ENCODE data around the gene TMSB15C.
"Not testable (repeated sequence)": the region's sequence is repeated elsewhere in the genome, so short reads cannot be mapped to it uniquely, and the experiment has no call there.

The TMSB15C gene

DNA sequence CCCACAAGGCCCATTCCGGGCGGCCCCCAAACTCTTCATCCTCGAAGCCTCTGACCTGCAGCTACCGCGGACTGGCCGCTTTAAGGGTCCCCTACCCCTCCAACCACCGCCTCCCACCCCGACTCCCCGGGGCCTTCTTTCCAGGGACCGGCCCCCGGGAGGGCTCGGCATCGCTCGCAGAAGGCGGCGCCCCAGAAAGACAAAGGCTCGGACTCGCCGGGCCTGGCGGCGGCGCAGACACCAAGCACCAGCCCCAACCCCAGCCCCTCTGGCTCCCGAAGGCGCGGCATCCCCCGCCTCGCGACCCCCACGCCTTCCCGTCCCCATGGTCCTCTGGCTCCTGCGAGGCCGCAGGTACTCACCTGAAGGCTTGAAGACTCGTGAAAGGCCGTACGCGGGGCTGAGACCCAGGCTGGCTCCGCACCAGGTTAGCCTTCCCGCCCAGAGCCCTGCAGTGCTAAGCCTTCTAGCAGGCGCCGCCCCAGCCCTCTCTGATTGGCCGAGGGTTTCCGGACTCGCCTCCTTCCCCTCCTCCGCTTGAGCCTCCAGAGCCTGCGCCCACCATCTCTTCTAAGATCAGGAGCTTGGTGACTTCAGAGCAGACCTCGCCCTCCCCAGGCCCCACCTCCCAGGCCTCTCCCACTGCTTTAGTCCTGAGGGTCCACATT is at the start of gene TMSB15C:
Gene TMSB15C (minus strand): TSS at position 459 of the 668 bp plus-strand sequence.
- not testable (repeated sequence) for DNase-seq

DNA sequence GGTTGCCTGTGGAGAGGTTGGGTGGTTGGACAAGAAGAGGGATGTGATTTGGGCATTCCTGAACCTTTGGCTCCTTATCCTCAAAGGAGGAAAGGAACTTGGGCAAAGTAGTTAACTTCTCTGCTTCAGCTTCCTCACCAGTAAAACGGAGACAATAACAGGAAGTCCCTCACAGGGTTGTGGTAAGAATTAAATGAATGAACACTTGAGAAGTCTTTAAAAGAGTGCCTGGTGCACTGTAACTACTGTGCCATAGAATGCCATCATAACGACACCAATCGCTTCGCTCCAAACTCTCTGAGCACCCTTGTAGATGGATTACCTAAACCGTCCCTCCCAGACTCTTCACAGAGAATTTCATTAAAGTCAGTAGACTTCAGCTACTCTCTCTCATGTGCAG is 46.8 kb upstream of the TMSB15C start:
- no peak for DNase-seq

DNA sequence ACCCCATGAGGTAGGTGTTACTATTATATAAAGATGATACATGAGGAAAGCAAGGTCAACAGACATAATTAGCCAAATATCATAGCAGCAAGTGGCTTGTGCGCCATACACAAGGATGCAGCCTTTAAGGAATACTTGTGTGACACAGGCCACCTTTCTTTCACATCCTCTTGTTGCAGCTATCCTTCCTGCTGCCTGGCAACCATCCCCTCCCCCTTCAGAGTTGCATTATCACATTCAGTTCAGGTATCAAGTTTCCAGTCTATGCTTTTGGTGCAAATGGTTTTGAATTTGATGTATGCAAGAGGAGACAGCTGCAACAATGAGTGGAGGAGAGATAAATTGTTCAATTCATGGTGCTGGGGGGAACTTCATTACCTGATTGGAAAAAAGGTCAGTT is 42.7 kb upstream of the TMSB15C start:
- no peak for DNase-seq

DNA sequence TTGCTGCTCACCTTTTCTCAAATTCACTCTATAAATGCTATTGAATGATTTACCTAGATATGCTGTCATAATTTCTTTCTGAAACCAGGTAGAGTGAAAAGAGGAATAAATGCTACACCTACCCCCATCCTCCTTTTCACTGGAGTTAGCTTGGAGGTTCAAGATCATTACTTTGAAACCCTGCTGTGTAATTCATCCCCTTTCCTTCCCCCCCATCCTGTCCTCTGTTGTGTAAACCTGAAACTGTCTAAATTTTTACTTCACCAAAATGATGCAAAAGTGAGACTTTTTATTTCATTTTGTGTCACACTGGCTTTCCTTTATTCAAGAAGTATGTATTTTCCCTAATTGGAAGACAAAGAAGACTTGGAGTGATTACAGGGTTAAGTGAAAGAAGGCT is 41.7 kb upstream of the TMSB15C start:
- no peak for DNase-seq

DNA sequence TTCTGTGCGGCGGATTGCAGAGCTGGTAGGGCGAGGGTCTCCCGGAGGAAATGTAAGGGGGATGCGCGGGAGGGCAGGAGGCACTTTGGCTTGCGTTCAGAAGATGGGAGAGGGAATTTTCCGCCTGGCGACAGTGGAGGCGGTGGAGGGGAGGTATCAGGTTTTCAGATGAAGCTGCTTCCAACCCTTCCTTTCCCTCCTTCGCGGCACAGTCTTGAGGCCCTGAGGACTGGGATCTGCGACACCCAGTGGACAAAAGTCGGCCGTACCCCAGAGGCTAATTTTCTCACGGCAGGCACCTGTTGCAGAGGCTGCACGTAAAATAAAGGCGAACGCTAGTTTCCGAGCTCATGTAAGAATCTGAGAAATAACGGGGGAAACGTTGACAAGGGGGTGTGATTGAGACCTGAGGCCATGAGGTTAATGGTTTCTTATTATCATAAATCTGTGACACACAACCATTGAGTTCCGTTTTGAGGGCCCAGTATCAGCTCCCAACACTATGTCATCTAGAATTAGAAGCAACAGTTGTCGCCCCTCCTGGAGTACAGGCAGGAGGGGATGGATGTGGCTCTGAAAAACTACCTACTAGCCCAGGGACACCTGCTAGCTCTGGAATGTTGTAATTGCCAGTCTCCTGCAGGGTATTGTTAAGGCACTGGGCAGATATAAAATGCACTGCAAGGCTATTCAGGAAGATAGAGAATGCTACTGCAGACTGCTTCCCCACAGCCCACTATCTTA is 37.4 kb upstream of the TMSB15C start:
- DNase-seq = peak; percentile 42

DNA sequence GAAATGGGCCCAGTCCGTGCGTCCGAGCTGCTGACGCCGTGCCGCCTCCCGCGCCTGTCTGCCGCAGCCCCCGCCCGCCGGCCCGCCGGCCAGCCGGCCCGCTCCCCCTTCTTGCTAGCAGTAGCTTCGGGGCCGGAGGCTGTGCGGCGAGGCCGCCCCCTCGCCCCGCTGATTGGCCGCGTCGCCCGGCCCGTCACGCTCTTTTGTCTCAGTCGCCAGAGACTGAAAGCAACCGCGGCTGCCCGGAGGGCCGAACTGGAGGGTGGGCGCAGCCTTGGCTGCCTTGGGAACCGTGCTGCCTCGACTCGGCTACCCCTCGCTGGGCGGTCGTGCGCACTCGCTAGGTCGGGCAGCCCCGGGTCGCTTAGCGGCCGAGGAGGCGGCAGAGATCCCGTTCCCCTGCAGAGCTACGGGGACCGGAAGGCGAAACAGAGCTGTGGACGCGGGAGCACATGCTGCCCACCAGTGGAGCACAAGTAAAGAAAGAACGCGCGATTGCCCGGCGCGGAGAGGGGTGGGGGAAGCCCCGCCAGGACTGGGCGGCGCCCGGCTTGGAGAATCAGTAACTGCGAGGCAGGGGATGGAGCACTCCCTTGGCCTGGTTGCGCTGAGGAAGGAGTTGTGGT is 36.4 kb upstream of the TMSB15C start, which contains the start of gene ZCCHC18:
Gene ZCCHC18 (plus strand): TSS at position 198 of the 626 bp plus-strand sequence. CDS start 1,589 bp downstream, outside the sequence.
- DNase-seq = peak; percentile 8

DNA sequence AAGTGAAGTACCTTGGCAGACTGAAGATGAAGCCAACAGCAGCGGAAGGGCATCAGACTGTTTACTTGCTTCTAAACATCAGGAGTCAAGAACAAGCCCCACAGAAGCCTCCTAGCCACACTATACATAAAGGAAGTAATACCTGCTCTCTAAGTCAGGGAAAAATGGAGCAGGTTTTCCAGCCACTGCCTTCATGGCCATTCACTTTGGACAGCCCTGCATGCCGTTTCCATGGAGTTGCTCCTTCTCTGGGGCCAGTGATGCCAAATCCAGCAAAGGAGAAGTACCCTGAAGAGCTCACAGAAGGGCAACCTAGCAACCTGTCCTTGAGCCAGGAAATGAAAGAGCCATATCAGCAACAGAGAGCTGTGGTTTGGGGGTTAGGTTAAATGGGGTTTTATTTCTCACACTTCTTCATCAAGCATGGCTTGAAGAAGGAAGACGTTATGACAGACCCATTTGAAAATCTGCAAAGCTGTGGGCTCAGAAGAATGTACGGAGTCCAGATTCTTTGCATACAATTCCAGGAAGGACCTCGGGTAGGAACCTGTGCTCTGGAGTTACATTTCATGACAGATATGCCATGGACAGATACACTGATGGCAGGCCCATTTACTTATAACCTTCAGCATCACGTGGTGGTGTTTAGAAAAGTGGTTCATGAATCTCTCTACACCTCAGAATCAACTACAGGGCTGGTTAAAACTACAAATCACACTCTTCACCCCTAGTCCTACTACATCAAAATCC is 34.6 kb upstream of the TMSB15C start:
- not testable (repeated sequence) for DNase-seq

DNA sequence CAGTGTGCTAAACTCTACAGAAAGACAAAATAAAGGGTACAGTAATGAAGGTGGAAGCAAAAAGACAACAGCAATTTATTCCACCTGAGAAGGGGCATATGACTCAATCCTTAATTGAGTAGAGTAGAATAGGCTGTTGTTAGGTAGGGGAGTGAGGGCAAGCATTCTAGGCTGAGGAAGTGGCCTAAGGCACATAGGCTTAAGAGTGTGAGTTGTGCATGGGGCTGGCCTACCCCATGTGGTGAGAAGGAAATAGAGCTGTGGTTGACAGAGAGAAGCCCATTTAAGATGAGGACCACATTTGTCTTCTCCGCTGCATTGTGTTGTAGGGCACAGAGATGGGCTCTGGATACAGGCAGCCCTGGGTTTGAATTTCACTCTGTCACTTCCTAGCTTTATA is 32.9 kb upstream of the TMSB15C start:
- DNase-seq = no peak

DNA sequence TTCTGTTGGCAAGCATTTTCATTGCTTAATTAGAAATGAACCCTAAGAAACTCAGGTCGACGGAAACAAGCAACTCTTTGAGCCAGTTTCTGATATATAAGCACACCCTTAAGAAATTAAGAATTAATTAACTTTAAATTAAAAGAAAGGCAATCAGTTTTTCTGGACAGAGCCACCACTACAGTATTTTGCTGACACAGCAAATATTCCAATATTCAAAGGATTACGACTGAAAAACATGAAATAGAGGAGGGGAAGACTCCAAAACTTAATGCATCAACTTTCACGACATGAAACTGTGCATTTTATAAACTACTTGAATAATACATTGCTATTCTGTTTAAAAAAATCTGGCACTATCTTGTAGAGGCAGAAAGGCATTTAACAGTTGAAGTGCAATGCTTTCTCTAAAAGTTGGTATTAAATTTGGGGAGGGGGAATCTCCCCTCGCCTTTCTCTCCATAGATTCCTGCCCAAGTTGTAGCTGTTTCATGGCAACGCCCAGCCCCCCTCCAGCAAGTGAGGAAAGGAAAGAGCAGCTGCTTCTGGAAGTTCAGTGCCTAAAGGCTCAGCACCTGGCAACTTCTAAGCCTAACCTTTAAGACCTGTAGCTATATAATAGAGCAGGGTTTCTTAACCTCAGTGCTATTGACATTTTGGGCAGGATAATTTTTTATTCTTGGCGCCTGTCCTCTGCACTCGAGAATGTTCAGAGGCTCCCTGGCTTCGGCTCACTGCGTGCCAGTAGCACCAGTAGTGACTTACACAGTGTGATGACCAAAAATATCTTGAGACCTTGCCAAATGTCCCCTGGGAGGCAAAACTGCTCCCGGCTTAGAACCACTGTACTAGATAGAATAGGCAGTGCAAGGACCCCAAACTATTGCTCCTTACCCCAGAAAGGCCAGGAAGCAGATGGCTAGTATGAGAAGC is 29.6 kb upstream of the TMSB15C start:
- no peak for DNase-seq

DNA sequence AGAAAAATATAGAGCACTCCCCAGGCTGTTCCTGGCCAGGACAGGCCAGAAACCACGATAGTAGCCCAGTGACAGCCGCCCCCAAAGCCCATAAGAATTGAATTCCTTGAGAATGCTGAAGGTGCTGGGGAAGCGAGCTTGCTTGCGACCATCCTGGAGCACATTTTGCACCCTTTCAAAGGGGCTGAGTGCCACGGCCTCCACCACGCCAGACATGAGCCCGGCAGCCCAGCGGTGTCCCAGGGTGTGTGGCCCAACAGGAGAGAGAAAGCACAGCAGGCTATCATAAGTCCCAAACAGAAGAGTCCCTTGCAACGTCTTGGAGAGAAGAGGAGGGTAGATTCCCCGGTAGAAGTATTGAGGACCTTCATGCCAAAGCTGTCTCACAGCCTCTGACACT is 28.6 kb upstream of the TMSB15C start:
- no peak for DNase-seq

DNA sequence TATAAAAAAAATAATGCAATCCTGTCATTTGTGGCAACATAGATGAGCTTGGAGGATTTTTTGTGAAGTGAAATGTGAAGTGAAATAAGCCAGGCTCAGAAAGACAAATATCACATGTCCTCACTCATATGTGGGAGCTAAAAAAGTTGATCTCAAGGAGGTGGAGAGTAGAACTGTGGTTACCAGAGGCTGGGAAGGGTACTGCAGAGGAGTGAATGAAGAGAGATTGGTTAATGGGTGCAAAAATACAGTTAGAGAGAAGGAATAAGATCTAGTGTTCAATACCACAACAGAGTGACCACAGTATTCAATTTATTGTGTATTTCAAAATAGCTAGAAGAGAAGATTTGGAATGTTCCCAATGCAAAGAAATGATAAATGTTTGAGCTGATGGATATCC is 22.9 kb upstream of the TMSB15C start:
- DNase-seq = no peak

DNA sequence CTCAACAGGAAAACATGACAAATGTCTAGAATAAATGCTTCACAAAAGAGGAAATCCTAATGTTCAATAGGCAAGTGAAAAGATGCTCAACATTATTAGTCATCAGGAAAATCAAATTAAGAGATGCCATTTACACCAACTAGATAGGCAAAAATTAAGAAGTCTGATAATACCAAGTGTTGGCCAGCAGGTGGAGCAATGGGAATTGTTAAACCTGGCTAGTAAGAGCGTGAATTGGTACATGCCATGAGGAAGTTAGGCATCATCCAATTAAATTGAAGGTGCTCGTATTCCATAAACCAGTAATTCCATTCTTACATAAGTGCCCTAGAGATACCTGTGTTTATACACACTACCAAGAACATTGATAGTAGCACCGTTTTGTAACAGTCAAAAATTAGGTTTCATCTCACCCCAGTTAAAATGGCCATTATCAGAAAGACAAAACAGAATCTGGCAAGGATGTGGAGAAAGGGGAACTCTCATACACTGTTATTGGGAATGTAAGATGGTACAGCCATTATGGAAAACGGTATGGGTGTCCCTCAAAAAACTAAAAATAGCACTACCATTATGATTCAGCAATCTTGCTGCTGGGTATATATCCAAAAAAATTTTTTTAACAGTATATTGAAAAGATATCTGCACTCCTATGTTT is 22.2 kb upstream of the TMSB15C start:
- peak; percentile 18 for DNase-seq

DNA sequence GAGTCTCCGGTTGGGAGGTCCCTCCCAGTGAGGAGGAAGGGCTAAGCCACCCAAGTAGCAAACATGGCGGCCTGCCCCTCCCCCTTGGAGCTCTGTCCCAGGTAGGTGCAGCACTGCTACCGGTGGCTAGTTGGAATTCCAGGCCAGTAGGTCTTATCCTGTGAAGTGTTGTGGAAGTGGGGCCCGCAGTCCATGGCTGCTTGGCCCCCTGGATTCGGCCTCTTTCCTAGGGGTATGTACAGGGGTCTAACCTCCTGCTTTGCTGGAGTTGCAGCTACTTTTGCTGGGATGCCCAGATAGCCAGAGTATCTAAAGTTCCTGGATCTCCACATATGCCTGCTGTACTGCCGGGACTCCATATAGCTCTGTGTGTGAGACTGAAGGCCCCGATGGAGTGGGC is 9.9 kb upstream of the TMSB15C start:
- DNase-seq = no peak

DNA sequence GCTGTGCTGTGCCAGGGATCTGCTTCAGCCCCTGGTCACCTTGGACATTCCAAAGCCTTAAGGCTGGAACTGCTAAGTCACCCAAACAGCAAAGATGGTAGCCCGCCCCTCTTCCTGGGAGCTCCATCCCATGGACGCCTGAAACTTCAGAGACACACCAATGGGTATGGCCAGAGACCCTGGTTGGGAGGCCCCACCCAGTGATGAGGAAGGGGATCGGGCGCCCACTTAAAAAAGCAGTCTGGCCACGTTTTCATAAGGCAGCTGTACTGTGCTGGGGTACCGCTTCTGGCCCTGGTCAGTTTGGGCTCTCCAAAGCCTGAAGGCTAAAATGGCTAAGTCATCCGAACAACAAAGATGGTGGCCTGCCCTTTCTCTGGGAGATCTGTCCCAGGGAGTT is 9.4 kb upstream of the TMSB15C start:
- DNase-seq = no peak

DNA sequence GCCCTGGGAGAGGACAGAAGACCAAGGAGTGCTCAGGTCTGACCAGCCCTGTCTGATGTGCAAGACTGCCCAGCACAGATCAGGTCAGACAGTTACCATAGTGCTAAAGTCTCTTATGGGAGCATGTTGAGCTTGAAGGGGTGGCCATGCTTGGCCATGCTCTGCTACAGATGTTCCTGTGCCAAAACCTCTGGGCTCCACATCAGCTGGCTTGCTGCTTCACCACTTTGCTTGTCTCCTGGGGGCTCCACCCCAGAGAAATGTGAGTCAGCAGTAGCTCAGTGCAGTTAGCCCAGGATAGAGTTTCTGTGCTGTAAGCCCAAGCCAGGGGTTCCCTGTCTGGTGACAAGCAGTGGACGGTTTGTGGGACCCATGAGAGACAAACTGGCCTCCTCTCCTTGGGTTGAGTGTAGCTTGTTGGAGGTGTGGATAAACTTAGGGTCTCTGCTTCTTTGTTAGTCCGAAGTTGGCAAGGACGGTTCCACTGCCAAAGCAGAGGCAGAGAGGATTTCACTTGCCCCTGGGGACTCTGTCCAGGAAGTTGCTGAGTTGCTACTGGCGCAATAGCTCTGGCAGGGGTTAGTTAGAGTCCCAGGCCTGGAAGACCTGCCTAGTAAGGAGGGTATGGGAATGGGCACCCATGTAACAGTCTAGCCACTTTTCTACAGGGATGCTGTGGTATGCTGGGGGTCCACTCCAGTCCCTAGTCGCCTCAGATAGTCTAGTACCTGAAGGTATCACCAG is 8.7 kb upstream of the TMSB15C start:
- DNase-seq = no peak

DNA sequence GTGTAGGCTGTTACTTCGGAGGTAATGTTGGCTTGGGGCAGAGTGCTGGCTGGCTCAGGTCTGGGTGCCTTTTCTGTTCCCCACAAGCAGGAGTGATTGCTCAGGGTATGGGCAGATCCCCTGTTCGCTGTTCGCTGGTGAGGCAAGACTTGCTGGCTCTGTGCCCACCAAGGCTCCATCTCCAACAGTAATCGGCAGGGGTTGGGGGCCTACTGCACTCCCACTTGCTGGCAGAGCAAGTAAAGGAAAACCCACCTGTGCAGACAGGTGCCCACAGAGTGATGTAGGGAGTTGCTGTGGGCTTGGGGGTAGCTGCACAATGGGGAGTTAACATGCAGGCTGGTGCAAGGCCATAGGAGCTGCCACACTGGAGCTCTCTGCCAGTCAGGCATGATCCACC is 8.0 kb upstream of the TMSB15C start:
- DNase-seq = no peak

DNA sequence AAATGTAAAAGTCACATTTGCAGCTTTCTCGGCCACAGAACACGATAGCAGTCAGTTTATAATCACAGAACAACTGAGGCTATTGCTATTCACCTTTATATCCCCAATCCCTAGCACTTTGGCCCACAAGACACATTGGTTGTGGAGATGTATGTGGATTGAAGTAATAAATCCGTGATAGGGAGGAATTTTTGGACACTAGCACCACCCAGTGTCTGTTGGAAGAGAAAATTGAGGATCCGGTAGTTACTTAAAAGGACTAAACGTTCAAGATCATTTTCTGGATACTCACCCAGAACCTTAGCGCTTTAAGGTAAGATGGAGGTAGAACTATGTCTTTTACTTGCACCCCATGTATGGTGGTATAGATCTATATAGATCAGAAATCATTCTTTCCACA is 1.8 kb upstream of the TMSB15C start:
- not testable (repeated sequence) for DNase-seq

DNA sequence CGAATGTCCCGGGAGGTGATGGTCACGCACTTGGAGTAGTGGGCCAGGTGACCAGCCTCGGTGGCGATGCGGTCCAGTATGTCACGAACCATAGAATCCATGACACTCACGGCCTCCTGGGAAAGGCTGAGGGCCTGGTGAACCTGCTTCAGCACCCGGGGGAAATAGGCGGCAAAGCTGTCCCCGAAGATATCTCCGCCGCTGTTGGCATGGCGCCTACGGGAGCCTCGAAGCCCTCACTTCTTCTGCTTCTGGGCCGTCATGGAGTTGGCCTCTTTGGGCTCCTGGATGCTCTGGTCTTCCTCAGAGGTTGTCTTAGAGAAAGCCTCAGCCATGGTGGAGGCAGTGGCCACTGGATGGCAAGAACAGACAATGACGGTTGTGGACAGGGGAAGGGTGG is 13.4 kb downstream of the TMSB15C start:
- not testable (repeated sequence) for DNase-seq

DNA sequence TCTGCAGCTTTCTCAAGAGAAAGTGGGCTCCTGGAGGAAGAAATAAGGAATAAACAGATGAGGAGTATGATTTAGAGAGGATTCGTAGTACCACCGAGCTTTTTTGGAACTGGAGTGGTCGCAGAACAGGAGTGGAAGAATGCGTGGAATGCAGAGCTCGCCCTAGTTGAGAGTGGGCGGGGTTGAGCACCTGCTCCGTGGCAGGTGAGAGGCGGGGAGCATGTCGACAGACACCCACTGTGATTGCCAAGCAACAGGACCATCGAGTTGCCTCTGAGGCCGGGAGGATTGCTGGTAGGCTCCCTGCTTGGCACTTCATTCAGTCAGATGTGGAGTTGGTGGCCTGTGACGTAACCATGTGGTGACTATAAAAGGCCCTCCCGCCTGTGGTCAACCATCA is 21.1 kb downstream of the TMSB15C start:
- DNase-seq = not testable (repeated sequence)

DNA sequence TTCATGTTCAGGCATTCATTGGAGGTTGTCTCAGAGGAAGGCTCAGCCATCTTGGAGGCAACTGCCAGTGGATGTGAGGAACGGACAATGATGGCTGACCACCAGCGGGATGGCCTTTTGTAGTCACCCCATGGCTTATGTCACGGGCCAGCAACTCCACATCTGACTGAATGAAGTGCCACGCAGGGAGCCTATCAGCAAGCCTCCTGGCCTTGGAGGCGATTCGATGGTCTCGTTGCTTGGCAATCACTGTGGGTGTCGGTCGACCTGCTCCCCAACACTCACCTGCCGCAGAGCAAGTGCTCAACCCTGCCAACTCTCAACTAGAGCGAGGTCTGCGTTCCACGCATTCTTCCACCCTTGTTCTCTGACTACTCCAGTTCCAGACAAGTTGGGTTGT is 28.9 kb downstream of the TMSB15C start:
- no peak for DNase-seq

DNA sequence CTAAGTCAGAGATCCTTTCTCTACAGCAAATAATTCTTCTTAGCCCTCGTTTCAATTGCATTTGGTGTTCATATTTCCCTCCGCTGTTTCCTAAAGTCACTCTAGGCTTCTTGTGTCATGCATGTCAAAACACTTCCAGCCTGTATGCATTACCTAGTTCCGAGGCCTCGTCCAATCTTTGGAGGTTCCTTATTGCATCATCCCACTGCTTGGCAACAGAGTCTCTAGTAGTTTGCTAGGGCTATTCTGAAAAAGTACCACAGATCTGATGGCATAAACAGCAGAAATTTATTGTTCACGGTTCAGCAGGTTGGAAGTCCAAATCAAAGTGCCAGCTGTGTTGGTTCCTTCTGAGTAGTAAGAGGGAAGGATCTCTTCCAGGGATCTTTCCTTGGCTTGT is 30.4 kb downstream of the TMSB15C start:
- DNase-seq = no peak
